Suppressor macrophage treated with lipopolysaccharide for 4 hours (primary cell): ENCODE measurements around the gene MAP6.

Experiments
- DNase-seq: peaks from one replicate; pipeline ENCODE4 v3.0.0-alpha.2; 2020

MAP6 gene

GRCh38 chr11:75565916-75566762 is 102.7 kb downstream of the MAP6 start:
- no peak for DNase-seq

- no peak for DNase-seq
These were observed 103.5 kb downstream of the MAP6 start for GRCh38 chr11:75565221-75565814.

- no peak for DNase-seq
These were observed 104.8 kb downstream of the MAP6 start for GRCh38 chr11:75563978-75564552.

- DNase-seq: no peak
These were observed 105.3 kb downstream of the MAP6 start for GRCh38 chr11:75563501-75563977.

GRCh38 chr11:75562836-75563484 is 105.9 kb downstream of the MAP6 start:
- no peak for DNase-seq

- peak; percentile 79 for DNase-seq
These were observed 106.6 kb downstream of the MAP6 start, which contains the start of gene SERPINH1 for GRCh38 chr11:75562048-75562835. TSS of gene SERPINH1 (plus strand) at chr11:75562253. CDS start at chr11:75566350, 4,097 bp downstream.

- DNase-seq: no peak
These were observed 107.3 kb downstream of the MAP6 start for GRCh38 chr11:75561426-75562047.

GRCh38 chr11:75560644-75561043 is 108.2 kb downstream of the MAP6 start:
- DNase-seq: no peak

- no peak for DNase-seq
These were observed 109.6 kb downstream of the MAP6 start for GRCh38 chr11:75558939-75559843.

- DNase-seq: no peak
These were observed 111.0 kb downstream of the MAP6 start for GRCh38 chr11:75557666-75558494.

GRCh38 chr11:75556275-75556674 is 112.6 kb downstream of the MAP6 start:
- DNase-seq: no peak

GRCh38 chr11:75555079-75555811 is 113.6 kb downstream of the MAP6 start:
- no peak for DNase-seq

- DNase-seq: no peak
These were observed 114.4 kb downstream of the MAP6 start for GRCh38 chr11:75554258-75555022.

- no peak for DNase-seq
These were observed 115.0 kb downstream of the MAP6 start for GRCh38 chr11:75553889-75554257.

- no peak for DNase-seq
These were observed 115.7 kb downstream of the MAP6 start for GRCh38 chr11:75553182-75553581.

GRCh38 chr11:75549370-75549958 is 119.4 kb downstream of the MAP6 start:
- no peak for DNase-seq

GRCh38 chr11:75548595-75549272 is 120.1 kb downstream of the MAP6 start:
- DNase-seq: no peak
